ENCODE data around the gene ANKRD10. TPM values are rescaled to one million over a fixed set of nuclear protein-coding genes. Genes with fewer than 3 reads are reported as not detected.

Gene ANKRD10
- total RNA-seq, 1 donor from 2014 or later, result 157 TPM

DNA sequence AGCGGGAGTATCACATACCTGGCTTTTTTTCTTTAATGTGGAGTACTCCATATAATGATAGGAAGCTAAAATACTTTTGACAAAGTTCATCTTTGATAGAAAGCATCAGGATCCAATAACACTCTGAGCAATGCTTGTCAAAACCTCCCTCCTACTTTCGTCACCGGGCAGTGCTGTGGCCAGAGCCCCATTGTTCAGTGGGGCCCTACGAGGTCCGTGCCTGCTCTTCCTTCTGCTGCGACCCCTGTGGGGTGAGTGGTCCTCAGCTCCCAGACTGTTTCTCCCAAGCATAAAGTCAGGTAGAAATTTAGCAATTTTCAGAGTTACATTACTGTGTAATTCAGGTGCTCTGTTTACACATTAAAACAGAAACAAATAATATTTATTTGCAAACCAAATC, 51.2 kb downstream of the ANKRD10 start:
- Histone ChIP-seq H3K9ac (ENCODE audit: low read length) (no peak overlapping the region), H3K79me2 (ENCODE audit: insufficient read depth, low read length) (no peaks in the 10 kb centered on the region), H3K4me2 (ENCODE audit: low read length) (no peak overlapping the region), H3K27me3 (ENCODE audit: insufficient read depth, low read length) (no peaks in the 10 kb centered on the region), H3K27ac (ENCODE audit: low read depth, low read length) (no peak overlapping the region), H3K9me3 (ENCODE audit: insufficient read depth, low read depth, low read length) (no peaks in the 10 kb centered on the region), H3K4me1 (ENCODE audit: insufficient read depth, low read length) (no peaks in the 10 kb centered on the region), H2AFZ (ENCODE audit: low read depth, low read length) (no peak overlapping the region), H3K36me3 (ENCODE audit: insufficient read depth, low read length) (no peaks in the 10 kb centered on the region), H3K4me3 (ENCODE audit: insufficient read depth, low read depth, low read length) (no peak overlapping the region), H4K20me1 (ENCODE audit: insufficient read depth, low read length) (no peaks in the 10 kb centered on the region)
- TF ChIP-seq, protein P1, sequence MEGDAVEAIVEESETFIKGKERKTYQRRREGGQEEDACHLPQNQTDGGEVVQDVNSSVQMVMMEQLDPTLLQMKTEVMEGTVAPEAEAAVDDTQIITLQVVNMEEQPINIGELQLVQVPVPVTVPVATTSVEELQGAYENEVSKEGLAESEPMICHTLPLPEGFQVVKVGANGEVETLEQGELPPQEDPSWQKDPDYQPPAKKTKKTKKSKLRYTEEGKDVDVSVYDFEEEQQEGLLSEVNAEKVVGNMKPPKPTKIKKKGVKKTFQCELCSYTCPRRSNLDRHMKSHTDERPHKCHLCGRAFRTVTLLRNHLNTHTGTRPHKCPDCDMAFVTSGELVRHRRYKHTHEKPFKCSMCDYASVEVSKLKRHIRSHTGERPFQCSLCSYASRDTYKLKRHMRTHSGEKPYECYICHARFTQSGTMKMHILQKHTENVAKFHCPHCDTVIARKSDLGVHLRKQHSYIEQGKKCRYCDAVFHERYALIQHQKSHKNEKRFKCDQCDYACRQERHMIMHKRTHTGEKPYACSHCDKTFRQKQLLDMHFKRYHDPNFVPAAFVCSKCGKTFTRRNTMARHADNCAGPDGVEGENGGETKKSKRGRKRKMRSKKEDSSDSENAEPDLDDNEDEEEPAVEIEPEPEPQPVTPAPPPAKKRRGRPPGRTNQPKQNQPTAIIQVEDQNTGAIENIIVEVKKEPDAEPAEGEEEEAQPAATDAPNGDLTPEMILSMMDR (IDR thresholded peaks at IDR 0.05; ENCODE audit: insufficient read depth, low read depth, low read length), result no peak
- TF ChIP-seq EZH2 (IDR thresholded peaks at IDR 0.05; ENCODE audit: insufficient read depth, low read length), result no peak
- H3K27me3 Mint-ChIP-seq (ENCODE audit: low read depth, unreplicated experiment), result peaks cover 4% of the 10 kb centered on the region
- FAIRE-seq (no peak), DNase-seq (ENCODE audit: low read depth) (no peak)
- no peak overlapping the region for H3K4me3 Mint-ChIP-seq (ENCODE audit: unreplicated experiment)
- H3K27ac Mint-ChIP-seq (ENCODE audit: unreplicated experiment), result no peak overlapping the region
- H3K4me1 Mint-ChIP-seq (ENCODE audit: low read depth, unreplicated experiment), result no peaks in the 10 kb centered on the region
- peaks cover 1% of the 10 kb centered on the region for H3K9me3 Mint-ChIP-seq (ENCODE audit: unreplicated experiment)
- no peaks in the 10 kb centered on the region for H3K36me3 Mint-ChIP-seq (ENCODE audit: low read depth, unreplicated experiment)

DNA sequence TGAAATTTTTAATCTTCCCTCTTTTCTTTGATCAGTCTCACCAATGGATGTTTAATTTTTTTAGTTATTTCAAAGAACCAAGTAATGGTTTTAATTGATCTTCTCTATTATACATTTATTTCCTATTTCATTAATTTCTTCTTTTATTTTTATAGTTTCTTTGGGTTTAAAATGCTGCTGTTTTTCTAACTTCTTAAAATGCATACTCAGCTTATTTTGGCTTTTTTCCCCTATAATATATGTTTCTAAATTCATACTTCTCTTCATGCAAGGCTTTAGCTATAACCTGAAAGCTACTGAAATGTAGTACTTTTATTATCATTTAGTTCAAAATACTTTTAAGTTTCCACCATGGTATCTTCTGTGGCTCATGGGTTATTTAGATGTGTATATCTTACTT, 53.9 kb downstream of the ANKRD10 start:
- no peaks in the 10 kb centered on the region for H3K27me3 ChIP-seq (ENCODE audit: insufficient read depth, low read length)
- no peak for FAIRE-seq
- H3K27me3 Mint-ChIP-seq (ENCODE audit: low read depth, unreplicated experiment), result peaks cover 7% of the 10 kb centered on the region

More for the DNA sequence above, 53.9 kb downstream of the ANKRD10 start:
- Histone ChIP-seq H3K9ac (ENCODE audit: low read length) (no peak overlapping the region), H3K4me3 (ENCODE audit: insufficient read depth, low read depth, low read length) (no peak overlapping the region), H2AFZ (ENCODE audit: low read depth, low read length) (no peak overlapping the region), H3K36me3 (ENCODE audit: insufficient read depth, low read length) (no peaks in the 10 kb centered on the region), H3K27ac (ENCODE audit: low read depth, low read length) (no peak overlapping the region), H3K4me2 (ENCODE audit: low read length) (no peak overlapping the region), H3K4me1 (ENCODE audit: insufficient read depth, low read length) (no peaks in the 10 kb centered on the region), H3K79me2 (ENCODE audit: insufficient read depth, low read length) (no peaks in the 10 kb centered on the region), H4K20me1 (ENCODE audit: insufficient read depth, low read length) (no peaks in the 10 kb centered on the region), H3K9me3 (ENCODE audit: insufficient read depth, low read depth, low read length) (peaks cover 4% of the 10 kb centered on the region)
- H3K4me3 Mint-ChIP-seq (ENCODE audit: unreplicated experiment), result no peak overlapping the region
- DNase-seq (ENCODE audit: low read depth), result no peak
- no peaks in the 10 kb centered on the region for H3K4me1 Mint-ChIP-seq (ENCODE audit: low read depth, unreplicated experiment)
- peaks cover 2% of the 10 kb centered on the region for H3K36me3 Mint-ChIP-seq (ENCODE audit: low read depth, unreplicated experiment)
- H3K9me3 Mint-ChIP-seq (ENCODE audit: unreplicated experiment), result peaks cover 9% of the 10 kb centered on the region
- TF ChIP-seq, protein P1 (IDR thresholded peaks at IDR 0.05; ENCODE audit: insufficient read depth, low read depth, low read length), result no peak
- TF ChIP-seq EZH2 (IDR thresholded peaks at IDR 0.05; ENCODE audit: insufficient read depth, low read length), result no peak
- H3K27ac Mint-ChIP-seq (ENCODE audit: unreplicated experiment), result no peak overlapping the region
